B cell (primary cell): ENCODE results near the gene SCAMP1. TPM values are rescaled to one million over a fixed set of nuclear protein-coding genes. Genes with fewer than 3 reads are reported as not detected.
A peak's percentile ranks its signal among the peaks of the same experiment; 100 is the strongest.

Source experiments
- ATAC-seq: fragments of 200-7000 bp; cut with Tn5 transposase; one replicate; pipeline ENCODE4 v1.10.0; 2021; ENCODE audit warnings: low read depth, mild to moderate bottlenecking, moderate number of reproducible peaks, moderate library complexity
- CTCF ChIA-PET: fragments of 350-600 bp; sonication (Branson Sonifier 250); formaldehyde crosslinking; loops from one replicate; lab custom pipeline; 2021; ENCODE audit warnings: antibody characterized with exemption, inconsistent platforms; lab: Charles Lee
- POLR2A ChIA-PET: fragments of 350-600 bp; sonication (Branson Sonifier 250); formaldehyde crosslinking; loops from one replicate; lab custom pipeline; 2021; ENCODE audit warnings: antibody characterized with exemption; lab: Charles Lee
- DNase-seq: peaks from one replicate; pipeline ENCODE4 v3.0.0; 2013
- H2AFZ ChIP-seq: 2 replicates; pipeline ENCODE4 v1.6.1; 2012; ENCODE audit warnings: mild to moderate bottlenecking, low read depth, low read length; ENCODE audit not compliant: insufficient read depth, poor library complexity, severe bottlenecking
- H3K27ac ChIP-seq, 2 donors: 1 replicate in 1 of 2; 2 replicates in 1 of 2; pipeline ENCODE4 v1.5.1; 2012 to 2013; ENCODE audit warnings: low read length in 2 of 2, mild to moderate bottlenecking in 2 of 2, moderate library complexity in 1 of 2
- H3K27me3 ChIP-seq, 4 experiments: fragments of 200-600 bp in 1 of 4; sonication (generic) in 1 of 4; replicated peaks in 1 of 4; 1 replicate in 2 of 4; 2 replicates in 2 of 4; pipeline versions ENCODE4 v1.6.1 to v1.7.0; 2013 to 2016; ENCODE audit warnings: low read length in 3 of 4, mild to moderate bottlenecking in 2 of 4, mixed read lengths in 1 of 4, moderate library complexity in 1 of 4; ENCODE audit not compliant: insufficient read depth in 4 of 4, control insufficient read depth in 3 of 4; ENCODE audit errors: control extremely low read depth in 1 of 4
- H3K36me3 ChIP-seq, 2 experiments: replicated peaks in 1 of 2; 1 replicate in 1 of 2; 2 replicates in 1 of 2; pipeline versions ENCODE4 v1.6.1 to v1.7.1; 2013; ENCODE audit warnings: low read length in 1 of 2; ENCODE audit not compliant: insufficient read depth in 2 of 2, control insufficient read depth in 1 of 2; ENCODE audit errors: control extremely low read depth in 1 of 2, extremely low read depth in 1 of 2
- H3K4me1 ChIP-seq, 2 donors: fragments of 200-600 bp in 1 of 2; sonication (generic) in 1 of 2; 1 replicate in 1 of 2; 2 replicates in 1 of 2; pipeline versions ENCODE4 v1.5.1 to v1.6.1; 2013 to 2017; ENCODE audit warnings: low read length in 2 of 2; ENCODE audit not compliant: control insufficient read depth in 2 of 2, insufficient read depth in 2 of 2
- H3K4me2 ChIP-seq: replicated peaks from 2 replicates; pipeline ENCODE3; 2012; ENCODE audit warnings: mild to moderate bottlenecking, low read depth, low read length; ENCODE audit not compliant: poor library complexity, severe bottlenecking
- H3K4me3 ChIP-seq, 5 experiments: fragments of 200-600 bp in 1 of 5; sonication (generic) in 1 of 5; 1 replicate in 3 of 5; 2 replicates in 2 of 5; pipeline versions ENCODE4 v1.5.1 to v1.7.0; 2011 to 2016; ENCODE audit warnings: low read length in 4 of 5, mild to moderate bottlenecking in 4 of 5, low read depth in 2 of 5, control low read depth in 1 of 5, moderate library complexity in 1 of 5; ENCODE audit not compliant: insufficient read depth in 1 of 5; ENCODE audit errors: control extremely low read depth in 1 of 5, extremely low read depth in 1 of 5
- H3K79me2 ChIP-seq: fragments of 200-600 bp; sonication (generic); one replicate; pipeline ENCODE4 v1.6.0; 2016; ENCODE audit warnings: low read length; ENCODE audit not compliant: control insufficient read depth, insufficient read depth
- H3K9ac ChIP-seq: fragments of 200-600 bp; sonication (generic); 2 replicates; pipeline ENCODE4 v1.6.1; 2017; ENCODE audit warnings: mild to moderate bottlenecking, low read length, moderate library complexity
- H3K9me3 ChIP-seq, 3 donors: one replicate each; pipeline versions ENCODE4 v1.6.1 to v1.7.1; 2013; ENCODE audit warnings: low read length in 2 of 3; ENCODE audit not compliant: control insufficient read depth in 2 of 3, insufficient read depth in 1 of 3; ENCODE audit errors: control extremely low read depth in 1 of 3
- H4K20me1 ChIP-seq: 2 replicates; pipeline ENCODE4 v1.6.0; 2012; ENCODE audit warnings: mild to moderate bottlenecking, low read length; ENCODE audit not compliant: insufficient read depth, control insufficient read depth, poor library complexity, severe bottlenecking
- H3K27ac Mint-ChIP-seq: one replicate; pipeline ENCODE4 v1.8.0; 2021; ENCODE audit warnings: mixed read lengths
- H3K27me3 Mint-ChIP-seq: one replicate; pipeline ENCODE4 v1.8.0; 2021; ENCODE audit warnings: mixed read lengths
- H3K4me1 Mint-ChIP-seq: one replicate; pipeline ENCODE4 v1.8.0; 2021; ENCODE audit warnings: mixed read lengths
- H3K4me3 Mint-ChIP-seq: one replicate; pipeline ENCODE4 v1.8.0; 2021; ENCODE audit warnings: mixed read lengths
- H3K9me3 Mint-ChIP-seq: one replicate; pipeline ENCODE4 v1.8.0; 2022; ENCODE audit warnings: mixed read lengths; ENCODE audit not compliant: insufficient read depth
- CTCF ChIP-seq: fragments of 200-600 bp; IDR thresholded peaks from one replicate; pipeline ENCODE4 v1.8.0; 2022; ENCODE audit warnings: antibody characterized with exemption, mild to moderate bottlenecking
- EZH2 ChIP-seq: IDR thresholded peaks from 2 replicates; pipeline ENCODE4 v1.6.1; 2012; ENCODE audit warnings: borderline replicate concordance, low read depth, mild to moderate bottlenecking, moderate library complexity, low read length; ENCODE audit not compliant: insufficient read depth, poor library complexity, severe bottlenecking
- WGBS: methylation state at CpG from one replicate; pipeline ENCODE4 v1.1.5; 2013; ENCODE audit warnings: missing lambda C conversion rate; ENCODE audit not compliant: insufficient coverage; 5-methylcytosine and 5-hydroxymethylcytosine counted together
- intact Hi-C: fragments of 100-400 bp; cut with micrococcal nuclease; formaldehyde crosslinking; loops from one replicate; pipeline ENCODE4 v1.10.0; 2022
- polyA plus RNA-seq: library from polyadenylated mRNA; depleted of rRNA; stranded (reverse); fragments of >200 nt; gene quantifications from 2 replicates; pipeline ENCODE4 v1.2.3, GENCODE V29; 2012
- total RNA-seq, 2 donors: library from RNA; stranded (reverse); fragments of 120-200 nt in 1 of 2; gene quantifications; 1 replicate in 1 of 2; 2 replicates in 1 of 2; pipeline versions ENCODE4 v1.2.3 to v1.2.4, GENCODE V29; 2013 to 2022

Gene SCAMP1
- total and polyA plus RNA-seq, 2 donors (not counting 1 experiment from before 2014, with no cell fraction given), result 3.8 to 25.4 TPM

- Histone ChIP-seq H3K4me3 (peak overlapping the region; percentile 23 to 70 (median 58)), H3K27ac (no peak overlapping the region), H3K36me3 (no peaks in the 10 kb centered on the region), H3K9ac (peak overlapping the region; percentile 73), H2AFZ (peak overlapping the region; percentile 70), H3K79me2 (peaks cover 4% of the 10 kb centered on the region), H3K4me1 (peaks cover 25% of the 10 kb centered on the region in 2 donors), H3K27me3 (peaks cover 0 to 13% (median 5%) of the 10 kb centered on the region in 4 experiments), H3K4me2 (peak overlapping the region; percentile 93), H3K9me3 (peaks cover 0 to 8% (median 0%) of the 10 kb centered on the region in 3 donors), H4K20me1 (no peaks in the 10 kb centered on the region)
- peak overlapping the region; percentile 94 for H3K4me3 Mint-ChIP-seq
- 17% methylated on average over 15 of the region's 18 CpGs for WGBS
- no peak overlapping the region for H3K27ac Mint-ChIP-seq
- no peak for TF ChIP-seq CTCF
- no peak for TF ChIP-seq EZH2
- DNase-seq (peak; percentile 40), ATAC-seq (peak; percentile 22)
- intact Hi-C loops, result loop anchor here (2.0 to 5.0 kb wide), 2 partner anchors 27 to 37 kb away; no protein-coding TSS in a partner anchor
- POLR2A ChIA-PET, result no interaction called here
- H3K4me1 Mint-ChIP-seq, result peaks cover 34% of the 10 kb centered on the region
- no peaks in the 10 kb centered on the region for H3K9me3 Mint-ChIP-seq
- H3K27me3 Mint-ChIP-seq, result no peaks in the 10 kb centered on the region
- CTCF ChIA-PET, result interaction anchor here (1.0 to 1.4 kb wide), 3 partner anchors 40 to 457 kb away, joined by 3 to 5 read pairs (median 3); no protein-coding TSS in a partner anchor
Observed at GRCh38 chr5:78509145-78509865, 148.9 kb downstream of the SCAMP1 start.
